ENCODE results near the gene B3GNT7.

DNA sequence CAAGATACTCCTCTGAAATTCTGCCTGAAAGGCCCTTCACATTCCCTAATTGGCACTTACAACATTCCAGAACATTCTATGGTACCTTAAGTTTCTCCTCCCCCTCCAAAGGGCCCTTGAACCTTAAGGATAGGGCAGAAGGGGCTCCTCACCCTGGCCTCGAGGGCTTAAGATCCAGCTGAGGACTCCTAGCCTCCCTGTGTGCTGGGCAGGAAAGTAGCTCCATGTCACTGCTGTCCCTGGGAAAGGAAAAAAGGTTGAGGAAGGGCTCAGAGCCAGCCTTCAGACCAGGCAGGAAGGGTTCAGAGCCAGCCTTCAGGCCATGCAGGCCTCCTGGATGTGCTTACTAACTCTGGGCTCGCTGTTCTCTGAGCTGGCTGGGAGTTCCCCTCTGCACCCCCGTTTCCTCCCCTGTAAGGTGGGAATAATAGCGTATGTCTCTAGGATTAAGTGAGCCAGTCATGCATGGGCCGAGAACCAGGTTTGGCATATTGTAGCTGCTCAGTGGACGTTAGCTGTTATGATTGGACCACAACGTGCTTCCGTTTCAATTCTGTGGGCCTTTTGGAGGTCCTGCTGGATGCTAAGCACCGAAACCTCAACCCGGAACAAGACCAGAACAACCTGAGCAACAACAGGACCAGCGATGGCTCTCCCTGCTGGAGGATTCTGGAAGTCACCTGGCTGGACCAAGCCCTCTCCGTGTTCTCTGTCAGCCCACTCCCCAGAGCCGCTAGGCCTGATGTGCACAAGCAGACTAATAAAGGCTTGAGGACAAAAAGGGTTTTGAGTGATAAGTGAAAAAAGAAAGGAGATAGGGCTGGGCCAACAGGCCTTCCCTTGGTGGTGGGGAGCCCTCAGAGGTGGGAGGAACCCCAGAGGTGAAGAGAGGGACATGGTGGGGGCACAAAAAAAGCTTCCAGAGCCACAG lies 1.0 kb upstream of the B3GNT7 start:
- TF ChIP-seq CTCF (IDR thresholded peaks at IDR 0.05) (peak in 4 of 6 experiments; percentile 13 to 58 (median 42)), POLR2AphosphoS5 (IDR thresholded peaks at IDR 0.05) (peak in 1 of 2 donors; percentile 8)

All from upper lobe of left lung (tissue), 4 donors.